ENCODE measurements around the gene GLYATL1. TPM values are rescaled to one million over a fixed set of nuclear protein-coding genes. Genes with fewer than 3 reads are reported as not detected.

GLYATL1 gene
- total and polyA plus RNA-seq, 8 donors, result 2.4 to 6.0 (median 4.4) TPM; not detected in 2

- Histone ChIP-seq H3K4me1 (no peaks in the 10 kb centered on the region), H3K27ac (no peak overlapping the region), H3K36me3 (no peaks in the 10 kb centered on the region), H3K9me3 (no peaks in the 10 kb centered on the region), H3K27me3 (peaks cover 12 to 82% of the 10 kb centered on the region in 2 donors), H3K4me3 (no peak overlapping the region)
- ATAC-seq, result no peak
- TF ChIP-seq CTCF (IDR thresholded peaks at IDR 0.05), result no peak
- intact Hi-C loops (cut with DNase I), result no loop called here
- DNase-seq, result no peak
Measured at GRCh38 chr11:58902881-58903280, 36.4 kb upstream of the GLYATL1 start.

DNA sequence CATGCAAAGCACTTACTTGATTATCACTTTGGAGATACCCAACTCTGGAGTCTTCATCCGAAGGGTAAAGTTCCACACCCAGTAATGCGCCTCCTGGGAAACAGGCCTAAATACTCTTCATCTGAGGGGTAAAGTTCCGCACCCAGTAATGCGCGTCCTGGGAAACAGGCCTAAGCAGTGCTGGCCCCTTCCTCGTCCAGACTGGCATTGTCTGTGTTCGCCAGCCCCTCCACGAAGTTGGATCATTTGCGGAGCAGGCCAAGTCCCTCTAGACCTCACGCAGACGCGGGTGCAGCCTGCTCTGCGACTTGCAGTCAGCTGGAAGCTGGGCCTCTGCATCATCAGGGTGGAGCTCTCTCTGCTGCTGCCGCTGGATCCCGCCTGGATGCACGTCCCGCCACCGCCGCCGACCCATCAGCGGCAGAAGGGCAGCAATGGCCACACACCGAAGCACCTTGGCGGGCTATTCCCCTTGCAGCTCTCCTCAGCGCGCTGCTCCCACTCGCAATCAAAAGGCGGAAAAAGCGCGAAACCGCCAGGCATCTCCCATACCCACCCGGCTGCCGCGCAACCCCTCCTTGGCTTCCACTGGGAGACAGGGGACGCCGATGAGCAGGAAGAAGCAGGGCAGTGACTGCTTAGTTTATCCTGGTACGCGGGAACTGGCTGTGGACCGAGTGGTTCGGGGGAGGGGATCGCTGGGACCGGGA is 34.1 kb upstream of the GLYATL1 start:
- Histone ChIP-seq H3K4me3 (peak overlapping the region in 1 of 2 donors; percentile 6), H3K27me3 (peaks cover 12 to 72% of the 10 kb centered on the region in 2 donors), H3K4me1 (no peaks in the 10 kb centered on the region), H3K27ac (no peak overlapping the region), H3K36me3 (no peaks in the 10 kb centered on the region), H3K9me3 (no peaks in the 10 kb centered on the region)
- peak in 3 of 4 donors; percentile 44 to 71 (median 55) for DNase-seq
- ATAC-seq, result peak; percentile 23
- TF ChIP-seq CTCF (IDR thresholded peaks at IDR 0.05), result no peak
- intact Hi-C loops (cut with DNase I), result no loop called here

DNA sequence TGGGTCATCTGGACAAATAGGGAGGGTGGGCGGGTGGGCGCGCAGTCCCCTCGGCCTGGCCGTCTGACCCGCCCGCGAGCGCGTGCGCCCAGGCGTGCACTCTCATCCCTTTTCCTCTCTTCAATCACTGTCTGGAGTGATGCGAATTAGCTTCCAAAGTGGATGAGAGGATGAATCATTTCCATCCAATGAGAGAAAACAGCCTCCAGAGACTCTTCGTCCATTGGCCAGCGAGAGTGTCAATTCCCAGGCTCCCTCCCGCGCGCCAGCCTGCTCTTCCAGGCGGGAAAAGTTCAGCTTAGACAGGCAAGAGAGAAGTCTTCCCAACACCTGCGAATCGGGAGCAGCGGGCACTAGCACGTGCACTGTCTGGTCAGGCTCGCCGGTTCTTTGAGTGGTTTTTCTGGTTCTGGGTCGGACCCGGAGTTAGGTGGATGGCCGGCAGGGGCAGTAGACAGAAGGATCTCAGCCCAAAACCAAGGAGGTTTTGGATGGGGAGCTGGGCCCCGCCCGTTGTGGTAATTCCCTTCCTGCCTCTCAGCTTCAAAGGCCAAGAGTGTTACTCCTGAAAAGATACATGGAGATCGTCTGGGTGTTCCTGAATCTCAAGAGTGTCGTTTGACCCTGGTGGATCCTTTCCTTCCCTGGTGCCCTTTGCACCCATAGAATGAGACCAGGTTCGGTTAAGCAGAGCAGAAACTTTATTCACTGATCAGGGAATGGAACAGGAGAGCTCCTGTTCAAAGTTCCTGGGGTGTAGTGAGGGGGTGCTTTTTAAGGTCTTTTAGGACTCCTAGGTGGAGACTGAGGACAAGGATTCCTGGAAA is 33.4 kb upstream of the GLYATL1 start:
- Histone ChIP-seq H3K9me3 (no peaks in the 10 kb centered on the region), H3K4me3 (peak overlapping the region in 1 of 2 donors; percentile 6), H3K36me3 (no peaks in the 10 kb centered on the region), H3K27ac (no peak overlapping the region), H3K27me3 (peaks cover 12 to 64% of the 10 kb centered on the region in 2 donors), H3K4me1 (no peaks in the 10 kb centered on the region)
- no peak for TF ChIP-seq CTCF (IDR thresholded peaks at IDR 0.05)
- ATAC-seq (peak; percentile 55), DNase-seq (peak in 3 of 4 donors; percentile 43 to 72 (median 66))
- intact Hi-C loops (cut with DNase I), result no loop called here

DNA sequence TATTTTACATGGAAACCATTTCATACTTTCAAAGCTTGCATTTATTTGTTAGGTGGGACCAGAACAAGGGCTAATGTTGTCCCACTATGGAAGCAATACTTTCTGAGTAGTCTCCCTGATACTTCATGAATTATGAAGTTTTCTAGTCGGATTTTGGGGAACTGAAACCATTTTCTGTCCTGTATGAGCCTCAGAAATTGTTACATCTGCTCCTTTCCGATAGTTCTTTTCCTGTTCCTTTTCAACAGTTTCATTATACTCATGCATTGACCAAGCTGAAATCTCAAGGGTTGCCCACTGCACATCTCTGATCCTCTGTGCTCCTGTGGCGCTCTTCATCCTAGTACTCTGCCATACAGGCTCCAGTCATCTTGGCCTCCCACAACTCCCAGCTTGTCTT is 31.5 kb upstream of the GLYATL1 start:
- DNase-seq (no peak), ATAC-seq (no peak)
- TF ChIP-seq CTCF (IDR thresholded peaks at IDR 0.05), result no peak
- H3K4me1 ChIP-seq, result no peaks in the 10 kb centered on the region
- intact Hi-C loops (cut with DNase I), result no loop called here
- H3K4me3 ChIP-seq, result no peak overlapping the region
- no peaks in the 10 kb centered on the region for H3K36me3 ChIP-seq
- H3K27ac ChIP-seq, result no peak overlapping the region
- H3K27me3 ChIP-seq, result peaks cover 9 to 46% of the 10 kb centered on the region in 2 donors
- no peaks in the 10 kb centered on the region for H3K9me3 ChIP-seq

GRCh38 chr11:58912124-58912523 is 27.2 kb upstream of the GLYATL1 start:
- Histone ChIP-seq H3K27ac (no peak overlapping the region), H3K4me3 (no peak overlapping the region), H3K9me3 (peaks cover 0 to 17% of the 10 kb centered on the region in 2 donors), H3K27me3 (peaks cover 0 to 3% of the 10 kb centered on the region in 2 donors), H3K36me3 (no peaks in the 10 kb centered on the region), H3K4me1 (no peaks in the 10 kb centered on the region)
- DNase-seq, result no peak
- TF ChIP-seq CTCF (IDR thresholded peaks at IDR 0.05), result no peak
- intact Hi-C loops (cut with DNase I), result no loop called here
- ATAC-seq, result no peak

Data from left lung (tissue), 10 donors.